ENCODE measurements around the gene MYO5A.

Gene MYO5A

DNA sequence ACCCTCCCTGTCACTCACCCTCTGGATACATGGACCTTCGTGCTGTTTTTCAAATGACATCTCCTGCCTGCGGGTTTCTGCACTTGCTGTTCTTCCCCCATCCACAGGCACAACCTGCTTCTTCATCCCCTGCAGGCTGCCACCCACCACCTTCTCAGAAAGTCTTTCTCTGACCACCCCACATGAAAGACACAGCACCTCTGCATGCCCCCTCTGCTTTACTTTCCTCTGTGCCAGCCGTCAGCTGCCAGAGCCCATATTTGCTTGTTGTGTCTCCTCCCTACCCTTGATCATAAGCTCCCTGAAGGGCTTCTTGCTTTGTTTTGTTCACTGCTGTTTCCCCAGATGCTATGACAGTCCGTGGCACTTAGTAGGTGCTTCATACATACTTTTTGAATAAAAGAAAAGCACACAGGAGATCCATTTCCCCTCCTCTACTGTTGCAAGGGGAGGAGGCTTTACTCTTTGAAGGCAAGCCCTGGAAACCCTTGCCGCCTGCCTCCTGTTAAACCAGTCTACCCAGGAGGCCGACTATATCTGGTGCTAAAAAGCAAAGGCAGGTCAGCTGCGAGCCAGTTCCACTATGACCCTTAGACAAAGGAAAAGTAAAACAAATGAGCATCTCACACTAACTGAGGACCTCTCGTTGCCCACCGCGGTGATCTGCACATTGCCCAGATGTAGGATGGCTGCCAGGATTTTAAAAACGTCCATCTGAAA lies 265.0 kb downstream of the MYO5A start:
- no peak overlapping the region for H2AFZ ChIP-seq (ENCODE audit: low read depth)
- peaks cover 27% of the 10 kb centered on the region for H3K4me1 ChIP-seq (ENCODE audit: low read depth, poor library complexity, severe bottlenecking)
- no peaks in the 10 kb centered on the region for H3K27me3 ChIP-seq (ENCODE audit: insufficient read depth, low read depth)
- H3K4me3 ChIP-seq (IDR thresholded peaks at IDR 0.05; ENCODE audit: insufficient read depth, low read depth, low read length) = no peak overlapping the region
- H4K20me1 ChIP-seq (ENCODE audit: insufficient read depth) = no peaks in the 10 kb centered on the region
- no peaks in the 10 kb centered on the region for H3K36me3 ChIP-seq (ENCODE audit: insufficient read depth)
- H3K27ac ChIP-seq = peak overlapping the region; percentile 90; the same call in 1 of the 2 replicates
- no peaks in the 10 kb centered on the region for H3K79me2 ChIP-seq (ENCODE audit: insufficient read depth, low read depth)
- H3K9ac ChIP-seq = no peak overlapping the region
- no peak overlapping the region for H3K4me2 ChIP-seq
- TF ChIP-seq, protein P1, sequence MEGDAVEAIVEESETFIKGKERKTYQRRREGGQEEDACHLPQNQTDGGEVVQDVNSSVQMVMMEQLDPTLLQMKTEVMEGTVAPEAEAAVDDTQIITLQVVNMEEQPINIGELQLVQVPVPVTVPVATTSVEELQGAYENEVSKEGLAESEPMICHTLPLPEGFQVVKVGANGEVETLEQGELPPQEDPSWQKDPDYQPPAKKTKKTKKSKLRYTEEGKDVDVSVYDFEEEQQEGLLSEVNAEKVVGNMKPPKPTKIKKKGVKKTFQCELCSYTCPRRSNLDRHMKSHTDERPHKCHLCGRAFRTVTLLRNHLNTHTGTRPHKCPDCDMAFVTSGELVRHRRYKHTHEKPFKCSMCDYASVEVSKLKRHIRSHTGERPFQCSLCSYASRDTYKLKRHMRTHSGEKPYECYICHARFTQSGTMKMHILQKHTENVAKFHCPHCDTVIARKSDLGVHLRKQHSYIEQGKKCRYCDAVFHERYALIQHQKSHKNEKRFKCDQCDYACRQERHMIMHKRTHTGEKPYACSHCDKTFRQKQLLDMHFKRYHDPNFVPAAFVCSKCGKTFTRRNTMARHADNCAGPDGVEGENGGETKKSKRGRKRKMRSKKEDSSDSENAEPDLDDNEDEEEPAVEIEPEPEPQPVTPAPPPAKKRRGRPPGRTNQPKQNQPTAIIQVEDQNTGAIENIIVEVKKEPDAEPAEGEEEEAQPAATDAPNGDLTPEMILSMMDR (conservative IDR thresholded peaks at IDR 0.05; ENCODE audit: low read depth, low read length) = no peak

- H3K27me3 ChIP-seq (ENCODE audit: insufficient read depth, low read depth) = no peaks in the 10 kb centered on the region
- no peak overlapping the region for H3K4me3 ChIP-seq (IDR thresholded peaks at IDR 0.05; ENCODE audit: insufficient read depth, low read depth, low read length)
- no peaks in the 10 kb centered on the region for H3K79me2 ChIP-seq (ENCODE audit: insufficient read depth, low read depth)
- H3K36me3 ChIP-seq (ENCODE audit: insufficient read depth) = no peaks in the 10 kb centered on the region
- H2AFZ ChIP-seq (ENCODE audit: low read depth) = peak overlapping the region; percentile 73
- TF ChIP-seq, protein P1 (conservative IDR thresholded peaks at IDR 0.05; ENCODE audit: low read depth, low read length) = no peak
- peaks cover 39% of the 10 kb centered on the region for H3K4me1 ChIP-seq (ENCODE audit: low read depth, poor library complexity, severe bottlenecking)
- H4K20me1 ChIP-seq (ENCODE audit: insufficient read depth) = no peaks in the 10 kb centered on the region
- H3K4me2 ChIP-seq = peak overlapping the region; percentile 83
- H3K9ac ChIP-seq = peak overlapping the region; percentile 58; the same call in 1 of the 2 replicates
- H3K27ac ChIP-seq = peak overlapping the region; percentile 90
Observed at GRCh38 chr15:52262364-52262763, 266.3 kb downstream of the MYO5A start.

DNA sequence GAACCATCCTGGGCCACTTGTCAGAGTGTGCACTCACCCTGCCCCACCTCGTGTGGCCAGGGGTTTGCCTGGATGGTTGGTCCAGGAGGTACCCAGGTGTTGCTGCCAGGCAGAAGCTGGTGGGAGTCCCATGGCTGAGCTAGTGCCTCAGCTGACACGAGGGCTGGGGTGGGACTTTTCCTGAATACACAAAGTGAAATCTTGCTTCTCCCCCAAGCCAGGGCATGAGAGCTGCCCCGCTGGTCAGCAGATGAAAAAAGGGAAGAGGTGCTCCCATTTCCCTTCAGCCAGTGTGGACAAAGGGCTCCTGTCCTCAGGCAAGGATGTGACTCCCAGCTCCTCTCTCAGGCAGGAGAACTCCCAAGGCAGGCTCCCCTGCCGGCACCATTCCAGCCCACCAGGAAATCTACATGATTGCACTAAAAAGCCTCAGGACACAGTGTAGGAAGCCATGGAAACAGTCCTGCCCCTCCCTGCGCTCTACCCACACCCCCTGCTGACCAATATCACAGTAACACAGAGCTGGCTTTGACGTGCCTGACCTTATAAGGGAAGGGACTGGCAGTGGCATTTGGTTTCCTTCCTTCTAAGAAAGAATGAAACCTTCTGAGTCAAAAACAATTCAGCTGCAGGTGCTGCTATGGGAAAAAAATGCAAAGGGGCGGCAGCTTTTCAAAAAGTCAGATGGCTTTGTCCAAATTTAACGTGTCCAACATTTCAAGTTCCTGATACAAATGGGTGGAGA lies 267.0 kb downstream of the MYO5A start:
- peaks cover 46% of the 10 kb centered on the region for H3K4me1 ChIP-seq (ENCODE audit: low read depth, poor library complexity, severe bottlenecking)
- no peaks in the 10 kb centered on the region for H3K79me2 ChIP-seq (ENCODE audit: insufficient read depth, low read depth)
- peak overlapping the region; percentile 73 for H2AFZ ChIP-seq (ENCODE audit: low read depth)
- no peaks in the 10 kb centered on the region for H3K27me3 ChIP-seq (ENCODE audit: insufficient read depth, low read depth)
- H4K20me1 ChIP-seq (ENCODE audit: insufficient read depth) = no peaks in the 10 kb centered on the region
- H3K4me3 ChIP-seq (IDR thresholded peaks at IDR 0.05; ENCODE audit: insufficient read depth, low read depth, low read length) = no peak overlapping the region
- no peaks in the 10 kb centered on the region for H3K36me3 ChIP-seq (ENCODE audit: insufficient read depth)
- H3K27ac ChIP-seq = peak overlapping the region; percentile 90
- peak overlapping the region; percentile 83 for H3K4me2 ChIP-seq
- peak overlapping the region; percentile 58 for H3K9ac ChIP-seq
- TF ChIP-seq, protein P1 (conservative IDR thresholded peaks at IDR 0.05; ENCODE audit: low read depth, low read length) = peak; percentile 44

DNA sequence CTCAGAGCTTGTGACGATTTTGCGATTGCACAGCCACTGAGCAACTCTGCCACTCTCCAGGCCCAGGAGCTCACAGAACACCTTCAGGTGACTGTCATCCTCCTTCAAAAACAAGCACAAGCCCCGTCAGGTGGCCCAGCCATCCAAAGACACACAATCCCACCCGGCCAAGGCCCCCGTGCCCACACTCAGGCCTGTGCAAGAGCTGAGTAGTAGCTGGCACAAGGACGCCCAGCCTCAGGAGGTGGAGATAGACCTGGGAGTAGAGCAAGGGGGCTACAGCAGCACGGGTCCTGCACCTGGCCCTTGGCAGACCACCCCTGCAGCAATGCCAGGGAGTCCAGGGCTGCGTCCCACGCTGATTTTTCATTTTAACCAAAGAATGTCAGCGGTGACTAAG lies 267.7 kb downstream of the MYO5A start:
- TF ChIP-seq, protein P1 (conservative IDR thresholded peaks at IDR 0.05; ENCODE audit: low read depth, low read length) = no peak
- H3K36me3 ChIP-seq (ENCODE audit: insufficient read depth) = no peaks in the 10 kb centered on the region
- H2AFZ ChIP-seq (ENCODE audit: low read depth) = peak overlapping the region; percentile 73
- peak overlapping the region; percentile 90 for H3K27ac ChIP-seq
- H4K20me1 ChIP-seq (ENCODE audit: insufficient read depth) = no peaks in the 10 kb centered on the region
- H3K79me2 ChIP-seq (ENCODE audit: insufficient read depth, low read depth) = no peaks in the 10 kb centered on the region
- H3K27me3 ChIP-seq (ENCODE audit: insufficient read depth, low read depth) = no peaks in the 10 kb centered on the region
- H3K4me1 ChIP-seq (ENCODE audit: low read depth, poor library complexity, severe bottlenecking) = peaks cover 49% of the 10 kb centered on the region
- no peak overlapping the region for H3K4me3 ChIP-seq (IDR thresholded peaks at IDR 0.05; ENCODE audit: insufficient read depth, low read depth, low read length)
- H3K9ac ChIP-seq = peak overlapping the region; percentile 58; the same call in 1 of the 2 replicates
- H3K4me2 ChIP-seq = peak overlapping the region; percentile 83; the same call in 1 of the 2 replicates

Measured in KMS-11 (cell line).